Measurements from ENCODE around the gene CLSTN2.

DNA sequence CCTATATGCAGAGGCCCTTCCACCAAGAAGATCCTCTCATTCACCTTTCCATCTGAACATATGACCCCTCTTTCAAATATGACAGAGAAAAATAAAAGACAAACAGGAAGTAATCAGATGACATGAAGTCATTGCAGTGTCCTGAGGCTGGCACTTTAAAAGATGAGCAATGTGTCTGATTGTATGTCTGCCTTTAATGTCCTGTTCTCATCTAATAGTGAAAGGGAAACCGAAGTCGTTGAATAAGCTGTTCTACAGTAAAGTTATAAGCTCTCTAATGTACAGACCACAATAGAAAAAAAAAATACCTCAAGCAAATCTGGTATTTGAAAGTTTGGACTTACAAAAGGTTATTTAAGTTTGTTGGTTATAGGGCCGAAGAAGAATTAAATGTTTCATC, 243.0 kb downstream of the CLSTN2 start:
- TF ChIP-seq, protein P1, sequence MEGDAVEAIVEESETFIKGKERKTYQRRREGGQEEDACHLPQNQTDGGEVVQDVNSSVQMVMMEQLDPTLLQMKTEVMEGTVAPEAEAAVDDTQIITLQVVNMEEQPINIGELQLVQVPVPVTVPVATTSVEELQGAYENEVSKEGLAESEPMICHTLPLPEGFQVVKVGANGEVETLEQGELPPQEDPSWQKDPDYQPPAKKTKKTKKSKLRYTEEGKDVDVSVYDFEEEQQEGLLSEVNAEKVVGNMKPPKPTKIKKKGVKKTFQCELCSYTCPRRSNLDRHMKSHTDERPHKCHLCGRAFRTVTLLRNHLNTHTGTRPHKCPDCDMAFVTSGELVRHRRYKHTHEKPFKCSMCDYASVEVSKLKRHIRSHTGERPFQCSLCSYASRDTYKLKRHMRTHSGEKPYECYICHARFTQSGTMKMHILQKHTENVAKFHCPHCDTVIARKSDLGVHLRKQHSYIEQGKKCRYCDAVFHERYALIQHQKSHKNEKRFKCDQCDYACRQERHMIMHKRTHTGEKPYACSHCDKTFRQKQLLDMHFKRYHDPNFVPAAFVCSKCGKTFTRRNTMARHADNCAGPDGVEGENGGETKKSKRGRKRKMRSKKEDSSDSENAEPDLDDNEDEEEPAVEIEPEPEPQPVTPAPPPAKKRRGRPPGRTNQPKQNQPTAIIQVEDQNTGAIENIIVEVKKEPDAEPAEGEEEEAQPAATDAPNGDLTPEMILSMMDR (IDR thresholded peaks at IDR 0.05), result no peak
- TF ChIP-seq POLR2AphosphoS5 (IDR thresholded peaks at IDR 0.05), result no peak
- TF ChIP-seq POLR2A (IDR thresholded peaks at IDR 0.05), result no peak

All from prostate gland (tissue), 2 donors.